DND-41 (cell line): ENCODE measurements around the gene HLCS.

Experiments
- ATAC-seq: fragments of 200-7000 bp; cut with Tn5 transposase; 3 replicates; pipeline ENCODE4 v1.9.1; 2021; ENCODE audit warnings: low read depth; ENCODE audit not compliant: insufficient read depth
- DNase-seq: peaks from one replicate; pipeline ENCODE4 v3.0.0-alpha.2; 2020
- H2AFZ ChIP-seq: 2 replicates; pipeline ENCODE4 v1.6.0; 2012; ENCODE audit warnings: low read depth, low read length
- H3K27ac ChIP-seq: 2 replicates; pipeline ENCODE4 v1.5.1; 2012; ENCODE audit warnings: low read length, inconsistent platforms
- H3K27me3 ChIP-seq: fragments of 200-600 bp; sonication (generic); 2 replicates; pipeline ENCODE4 v1.6.0; 2012; ENCODE audit warnings: low read length, mild to moderate bottlenecking, inconsistent platforms; ENCODE audit not compliant: insufficient read depth, poor library complexity
- H3K36me3 ChIP-seq: 2 replicates; pipeline ENCODE4 v1.5.1; 2012; ENCODE audit warnings: low read length, inconsistent platforms; ENCODE audit not compliant: insufficient read depth
- H3K4me1 ChIP-seq: 2 replicates; pipeline ENCODE4 v1.5.1; 2012; ENCODE audit warnings: mild to moderate bottlenecking, low read length; ENCODE audit not compliant: insufficient read depth
- H3K4me2 ChIP-seq: 2 replicates; pipeline ENCODE4 v1.6.0; 2012; ENCODE audit warnings: mild to moderate bottlenecking, moderate library complexity, low read length, inconsistent platforms; ENCODE audit not compliant: insufficient read depth
- H3K4me3 ChIP-seq, 2 experiments: fragments of 200-600 bp in 1 of 2; shearing (Covaris generic) in 1 of 2; 2 replicates each; pipeline ENCODE4 v1.5.1; 2012 to 2016; ENCODE audit warnings: inconsistent platforms in 2 of 2, low read length in 2 of 2, mild to moderate bottlenecking in 2 of 2, low read depth in 1 of 2, moderate library complexity in 1 of 2
- H3K79me2 ChIP-seq: 2 replicates; pipeline ENCODE4 v1.6.0; 2012; ENCODE audit warnings: low read length, inconsistent platforms; ENCODE audit not compliant: insufficient read depth
- H3K9ac ChIP-seq: 2 replicates; pipeline ENCODE4 v1.6.0; 2012; ENCODE audit warnings: low read depth, mild to moderate bottlenecking, inconsistent platforms, low read length, moderate library complexity
- H3K9me3 ChIP-seq: 2 replicates; pipeline ENCODE4 v1.5.1; 2012; ENCODE audit warnings: low read length, moderate library complexity, mild to moderate bottlenecking, inconsistent platforms; ENCODE audit not compliant: insufficient read depth, severe bottlenecking
- H4K20me1 ChIP-seq: 2 replicates; pipeline ENCODE4 v1.6.0; 2012; ENCODE audit warnings: low read length; ENCODE audit not compliant: insufficient read depth
- EZH2 ChIP-seq: IDR thresholded peaks from 3 replicates; pipeline ENCODE4 v1.6.1; 2012; ENCODE audit warnings: borderline replicate concordance, low read depth, mild to moderate bottlenecking, moderate library complexity, low read length, inconsistent platforms; ENCODE audit not compliant: severe bottlenecking
- TF ChIP-seq, protein P1 (sequence below): IDR thresholded peaks from 2 replicates; pipeline ENCODE4 v1.5.1; 2012; ENCODE audit warnings: borderline replicate concordance, low read length, moderate library complexity, mild to moderate bottlenecking; ENCODE audit not compliant: poor library complexity, severe bottlenecking; ENCODE audit errors: extremely low read depth

The HLCS gene

GRCh38 chr21:36703626-36704280, 262.7 kb downstream of the HLCS start:
- Histone ChIP-seq H3K9ac (no peak overlapping the region), H4K20me1 (no peaks in the 10 kb centered on the region), H3K27me3 (no peaks in the 10 kb centered on the region), H3K9me3 (no peaks in the 10 kb centered on the region), H2AFZ (no peak overlapping the region), H3K4me2 (no peak overlapping the region), H3K36me3 (no peaks in the 10 kb centered on the region), H3K4me3 (no peak overlapping the region), H3K79me2 (peaks cover 39% of the 10 kb centered on the region), H3K4me1 (peaks cover 40% of the 10 kb centered on the region), H3K27ac (no peak overlapping the region)
- ATAC-seq, result no peak
- no peak for DNase-seq
- TF ChIP-seq, protein P1, sequence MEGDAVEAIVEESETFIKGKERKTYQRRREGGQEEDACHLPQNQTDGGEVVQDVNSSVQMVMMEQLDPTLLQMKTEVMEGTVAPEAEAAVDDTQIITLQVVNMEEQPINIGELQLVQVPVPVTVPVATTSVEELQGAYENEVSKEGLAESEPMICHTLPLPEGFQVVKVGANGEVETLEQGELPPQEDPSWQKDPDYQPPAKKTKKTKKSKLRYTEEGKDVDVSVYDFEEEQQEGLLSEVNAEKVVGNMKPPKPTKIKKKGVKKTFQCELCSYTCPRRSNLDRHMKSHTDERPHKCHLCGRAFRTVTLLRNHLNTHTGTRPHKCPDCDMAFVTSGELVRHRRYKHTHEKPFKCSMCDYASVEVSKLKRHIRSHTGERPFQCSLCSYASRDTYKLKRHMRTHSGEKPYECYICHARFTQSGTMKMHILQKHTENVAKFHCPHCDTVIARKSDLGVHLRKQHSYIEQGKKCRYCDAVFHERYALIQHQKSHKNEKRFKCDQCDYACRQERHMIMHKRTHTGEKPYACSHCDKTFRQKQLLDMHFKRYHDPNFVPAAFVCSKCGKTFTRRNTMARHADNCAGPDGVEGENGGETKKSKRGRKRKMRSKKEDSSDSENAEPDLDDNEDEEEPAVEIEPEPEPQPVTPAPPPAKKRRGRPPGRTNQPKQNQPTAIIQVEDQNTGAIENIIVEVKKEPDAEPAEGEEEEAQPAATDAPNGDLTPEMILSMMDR, result no peak
- no peak for TF ChIP-seq EZH2

DNA sequence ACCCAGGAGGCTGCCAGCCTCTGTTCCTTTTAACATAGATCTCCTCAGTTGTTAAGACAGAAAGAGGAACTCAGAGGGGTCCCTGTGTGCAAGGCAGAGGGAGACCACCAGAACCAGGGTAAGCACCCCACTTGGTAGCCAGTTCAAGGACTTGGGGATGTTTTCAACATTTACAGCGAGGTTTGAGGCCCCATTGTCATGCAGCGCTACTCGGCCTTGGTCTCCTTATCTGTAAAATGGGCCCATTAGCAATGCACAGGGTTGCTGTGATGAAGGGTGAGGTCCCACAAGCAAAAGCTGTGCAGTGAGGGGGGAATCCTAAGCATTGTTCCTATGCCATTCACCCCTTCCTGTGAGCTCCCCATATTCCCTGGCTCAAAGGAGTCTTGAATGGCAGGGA, 263.3 kb downstream of the HLCS start:
- Histone ChIP-seq H3K27ac (no peak overlapping the region), H3K27me3 (no peaks in the 10 kb centered on the region)

GRCh38 chr21:36702622-36702968, 263.9 kb downstream of the HLCS start:
- no peak for ATAC-seq
- no peak overlapping the region for H2AFZ ChIP-seq
- no peaks in the 10 kb centered on the region for H3K36me3 ChIP-seq
- peak overlapping the region in 1 of 2 experiments; percentile 73; a peak in 1 of 4 replicates for H3K4me3 ChIP-seq
- peak overlapping the region; percentile 68 for H3K4me2 ChIP-seq
- H3K27me3 ChIP-seq, result no peaks in the 10 kb centered on the region
- no peak overlapping the region for H3K27ac ChIP-seq
- H3K9me3 ChIP-seq, result no peaks in the 10 kb centered on the region
- peaks cover 40% of the 10 kb centered on the region for H3K4me1 ChIP-seq
- H3K79me2 ChIP-seq, result peaks cover 39% of the 10 kb centered on the region
- TF ChIP-seq, protein P1, result no peak
- TF ChIP-seq EZH2, result no peak
- H3K9ac ChIP-seq, result peak overlapping the region; percentile 81
- no peaks in the 10 kb centered on the region for H4K20me1 ChIP-seq
- DNase-seq, result no peak

More for the DNA sequence above, 263.3 kb downstream of the HLCS start:
- no peak overlapping the region for H3K4me3 ChIP-seq
- no peak overlapping the region for H2AFZ ChIP-seq
- no peak overlapping the region for H3K9ac ChIP-seq
- H3K4me2 ChIP-seq, result no peak overlapping the region
- no peaks in the 10 kb centered on the region for H3K36me3 ChIP-seq
- H3K4me1 ChIP-seq, result peaks cover 40% of the 10 kb centered on the region
- no peaks in the 10 kb centered on the region for H3K9me3 ChIP-seq
- H4K20me1 ChIP-seq, result no peaks in the 10 kb centered on the region
- DNase-seq, result no peak
- peaks cover 39% of the 10 kb centered on the region for H3K79me2 ChIP-seq
- ATAC-seq, result no peak
- no peak for TF ChIP-seq EZH2
- TF ChIP-seq, protein P1, result no peak
